ENCODE data around the gene ALK.

Gene ALK

DNA sequence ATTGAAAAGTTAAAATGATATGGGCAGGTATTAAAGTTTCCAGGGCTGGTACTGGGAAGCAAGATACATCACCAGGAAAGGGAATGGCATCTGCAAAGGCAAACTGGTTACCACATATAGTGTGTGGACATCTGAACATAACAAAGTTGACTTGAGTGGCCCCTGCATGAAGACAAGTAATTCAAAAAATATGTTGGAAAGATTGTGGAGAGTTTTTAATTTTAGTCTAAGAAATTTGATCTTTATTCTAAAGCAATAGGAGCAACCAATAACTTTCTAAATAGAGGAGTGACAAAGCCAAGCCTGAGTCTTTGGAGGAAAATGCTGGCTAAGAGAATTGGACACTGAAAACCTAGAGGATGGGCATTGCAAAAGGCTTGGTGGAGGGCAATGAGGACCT is 278.2 kb downstream of the ALK start:
- DNase-seq, result no peak

DNA sequence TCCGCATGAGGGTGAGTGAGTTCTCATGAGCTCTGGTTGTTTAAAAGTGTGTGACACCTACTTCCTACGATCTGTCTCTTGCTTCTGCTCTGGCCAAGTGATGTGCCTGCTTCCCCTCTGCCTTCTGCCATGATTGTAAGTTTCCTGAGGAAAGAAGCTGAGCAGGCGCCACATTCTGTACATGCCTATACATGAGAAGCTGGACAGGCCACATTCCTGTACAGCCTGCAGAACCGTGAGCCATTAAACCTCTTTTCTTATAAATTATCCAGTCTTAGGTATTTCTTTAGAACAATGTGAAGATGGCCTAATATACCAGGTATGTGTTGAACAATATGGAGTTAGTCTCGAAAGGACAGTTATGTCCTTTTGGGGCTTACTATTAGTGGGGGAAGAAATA is 281.0 kb downstream of the ALK start:
- DNase-seq, result no peak

DNA sequence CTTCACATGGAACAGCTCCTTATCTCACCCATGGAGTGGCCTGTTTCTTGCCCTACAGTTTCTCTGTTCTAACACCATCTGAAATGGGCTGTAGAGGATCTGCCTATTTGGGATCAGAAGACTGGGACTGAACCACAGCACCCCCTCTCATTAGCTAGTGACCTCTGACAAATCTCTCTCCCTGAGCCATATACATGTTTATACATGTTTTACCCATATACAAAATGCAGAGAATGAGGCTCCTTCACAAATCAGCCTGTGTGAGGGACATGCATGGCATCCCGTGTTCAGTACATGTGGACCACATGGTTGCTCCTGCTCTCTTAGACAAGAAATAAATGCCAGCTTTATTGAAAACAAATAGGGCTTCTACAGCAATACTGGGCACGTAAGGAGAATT is 282.7 kb downstream of the ALK start:
- no peak for DNase-seq

DNA sequence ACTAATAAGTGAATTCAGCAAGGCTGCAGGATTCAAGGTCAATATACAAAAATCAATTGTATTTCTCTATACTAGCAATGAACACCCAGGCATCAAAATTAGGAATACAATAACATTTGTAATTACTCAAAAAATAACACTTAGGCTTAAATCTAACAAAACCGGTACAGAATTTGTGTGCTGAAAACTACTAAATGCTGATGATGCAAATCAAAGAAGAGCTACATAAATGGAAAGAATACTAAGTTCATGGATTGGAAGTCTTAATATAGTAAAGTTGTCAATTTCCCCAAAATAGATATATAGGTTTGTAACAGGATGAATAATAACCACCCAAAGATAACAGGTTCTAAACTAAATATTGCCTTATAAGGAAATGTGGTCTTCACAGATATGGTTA is 286.5 kb downstream of the ALK start:
- no peak for DNase-seq

DNA sequence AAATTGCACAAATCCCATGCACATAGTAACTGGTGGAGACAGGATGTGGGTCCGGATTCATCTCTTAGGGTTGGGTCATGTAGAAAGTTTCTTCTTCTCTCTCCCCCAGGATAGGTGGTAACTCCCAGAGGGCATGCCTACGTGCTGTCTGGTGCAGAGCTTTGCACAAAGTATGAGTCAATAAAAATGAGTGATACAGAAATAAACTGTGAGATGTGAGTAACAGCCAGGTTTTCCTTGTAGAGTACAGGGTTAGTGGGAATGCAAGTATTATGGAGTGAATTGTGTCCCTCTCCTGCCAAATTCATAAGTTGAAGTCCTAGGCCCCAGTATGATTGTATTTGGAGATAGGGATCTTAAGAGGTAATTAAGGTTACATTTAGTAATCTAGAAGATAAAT is 289.4 kb downstream of the ALK start:
- DNase-seq, result no peak

DNA sequence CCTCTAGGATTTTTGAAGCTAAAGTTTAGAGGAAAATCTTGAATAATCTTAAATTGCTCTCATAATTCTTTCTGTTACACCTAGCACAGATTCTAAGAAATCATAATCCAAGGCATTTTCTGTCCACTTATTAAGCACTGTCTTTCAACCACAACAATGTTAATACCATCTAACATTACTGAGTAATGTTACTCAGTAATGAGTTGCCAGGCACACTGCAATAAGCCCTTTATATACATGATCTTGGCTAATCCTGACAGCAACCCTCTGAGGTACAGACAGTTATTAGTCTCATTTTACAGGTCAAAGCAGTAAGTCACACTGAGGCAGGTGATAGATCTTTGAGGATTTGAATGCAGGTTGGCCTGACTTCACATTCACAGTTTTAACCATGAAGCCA is 291.9 kb downstream of the ALK start:
- no peak for DNase-seq

DNA sequence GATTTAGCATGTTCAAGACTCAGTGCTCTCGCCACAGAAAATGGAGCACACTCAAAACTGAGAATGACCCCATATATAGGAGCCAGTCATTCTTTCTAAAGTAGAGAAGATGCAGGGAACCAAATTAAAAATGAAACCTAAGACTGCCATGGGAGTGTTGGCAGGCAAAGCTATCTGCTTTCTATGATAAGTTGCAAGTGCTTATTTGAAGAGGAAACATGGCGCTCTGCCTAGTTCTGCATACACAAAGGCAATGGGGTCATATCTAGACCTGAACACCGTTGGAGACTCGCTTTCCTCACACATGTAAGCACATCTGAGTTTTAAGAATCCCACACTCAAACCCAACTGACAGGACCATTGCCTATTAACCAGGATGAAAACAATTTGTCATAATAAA is 292.5 kb downstream of the ALK start:
- no peak for DNase-seq

DNA sequence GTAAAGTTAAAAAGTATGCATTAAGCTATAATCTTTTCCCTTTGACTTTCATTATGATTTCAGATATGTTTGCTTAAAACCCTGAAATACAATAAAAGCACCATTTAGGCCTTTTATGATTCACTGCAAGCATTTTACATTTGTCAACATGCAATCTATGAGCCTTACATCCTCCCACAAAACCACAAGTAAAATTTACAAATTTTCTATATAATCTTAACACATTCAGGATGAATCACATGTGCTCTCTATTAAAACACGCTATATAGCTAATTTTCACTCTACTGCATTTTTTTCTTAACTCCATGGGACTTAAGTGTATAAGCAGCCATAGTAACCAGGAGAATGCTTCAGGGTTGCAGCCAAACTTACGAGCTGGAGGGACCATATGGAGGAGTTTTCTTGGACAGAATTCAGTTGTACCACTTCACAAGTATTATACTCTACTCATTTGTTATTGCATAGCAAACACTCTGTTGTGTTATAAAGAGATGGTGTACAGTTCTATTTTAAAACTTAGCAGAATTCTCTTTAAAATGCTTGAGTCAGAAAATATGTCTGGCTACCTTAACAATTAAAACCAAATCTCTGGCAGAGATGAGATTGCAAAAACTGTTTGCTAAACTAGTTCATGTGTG is 293.2 kb downstream of the ALK start:
- DNase-seq, result no peak

DNA sequence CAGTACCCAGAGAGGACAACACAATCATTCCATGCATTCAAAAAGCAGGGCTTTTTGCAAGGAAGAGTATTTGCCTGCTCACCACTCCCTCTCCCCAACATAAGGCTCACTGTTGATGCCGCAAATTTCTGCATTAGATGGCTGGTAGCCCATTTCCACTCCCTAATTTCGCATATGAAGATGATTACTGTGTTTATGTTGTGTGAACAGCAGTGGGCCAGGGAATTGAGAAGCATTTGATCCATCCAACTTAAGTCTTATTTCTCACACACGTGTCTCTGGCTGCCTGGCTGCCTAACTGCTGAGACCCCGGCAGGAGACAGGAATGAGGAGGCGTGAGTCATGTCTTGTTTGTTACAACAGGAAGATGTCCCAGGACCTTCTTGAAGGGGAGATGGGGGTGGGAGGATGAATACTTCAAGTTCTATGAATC is 294.1 kb downstream of the ALK start:
- DNase-seq, result no peak

DNA sequence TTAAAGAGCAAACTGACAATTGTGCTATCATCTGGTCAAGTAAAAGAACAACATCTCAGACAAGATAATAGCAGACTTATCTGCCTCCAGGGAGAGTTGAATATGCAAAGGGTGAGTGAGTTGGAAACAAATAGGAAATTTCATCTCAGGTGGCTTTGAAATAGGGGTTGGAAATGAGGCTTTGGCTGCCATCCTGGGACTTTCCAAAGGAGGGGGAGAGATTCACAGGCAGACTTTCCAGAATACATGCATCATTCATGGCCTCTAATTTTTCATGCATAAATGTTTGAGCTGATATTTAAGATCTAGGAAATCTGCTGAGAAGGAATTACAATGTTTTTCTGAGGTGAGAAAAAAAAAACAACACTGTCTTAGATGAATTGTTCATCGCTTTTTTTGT is 300.5 kb downstream of the ALK start:
- DNase-seq, result no peak

DNA sequence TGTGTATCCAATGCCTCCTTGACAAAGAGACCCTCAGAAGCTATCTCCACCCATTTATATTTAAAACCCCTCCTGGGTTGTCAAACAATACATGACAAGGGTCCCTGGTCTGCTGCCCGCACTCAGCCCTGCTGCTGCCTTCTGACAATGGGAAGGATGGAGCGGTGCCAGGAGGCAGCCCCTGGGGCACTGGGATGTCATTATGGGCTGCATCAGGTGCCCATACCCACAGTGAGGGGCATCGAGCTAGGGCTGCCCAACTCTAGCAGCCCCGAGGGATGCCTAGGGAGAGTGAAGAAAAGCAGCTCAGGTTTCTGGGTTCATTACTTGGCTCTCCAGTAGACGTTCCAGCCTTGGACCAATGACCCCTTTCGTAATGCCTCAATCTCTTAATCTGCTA is 301.7 kb downstream of the ALK start:
- DNase-seq, result no peak

DNA sequence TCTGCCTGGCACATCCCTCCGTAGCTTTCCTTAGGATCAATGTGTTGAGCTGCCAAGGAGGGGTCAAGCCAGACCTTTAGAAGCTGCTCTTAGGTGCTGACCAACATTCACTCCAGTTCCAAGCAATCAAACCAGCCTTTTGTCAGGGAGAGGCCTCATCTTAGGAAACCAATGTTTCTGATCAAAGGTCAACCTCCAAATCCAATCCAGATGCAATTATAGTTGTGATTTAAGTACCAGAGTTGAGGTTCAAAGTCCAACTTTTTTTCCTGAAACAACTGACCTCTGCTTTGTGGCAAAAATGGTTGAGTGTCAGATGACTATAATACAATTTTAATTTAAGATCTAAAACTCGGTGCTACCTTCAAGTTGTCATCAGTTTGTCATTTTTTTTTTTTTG is 303.4 kb downstream of the ALK start:
- no peak for DNase-seq

DNA sequence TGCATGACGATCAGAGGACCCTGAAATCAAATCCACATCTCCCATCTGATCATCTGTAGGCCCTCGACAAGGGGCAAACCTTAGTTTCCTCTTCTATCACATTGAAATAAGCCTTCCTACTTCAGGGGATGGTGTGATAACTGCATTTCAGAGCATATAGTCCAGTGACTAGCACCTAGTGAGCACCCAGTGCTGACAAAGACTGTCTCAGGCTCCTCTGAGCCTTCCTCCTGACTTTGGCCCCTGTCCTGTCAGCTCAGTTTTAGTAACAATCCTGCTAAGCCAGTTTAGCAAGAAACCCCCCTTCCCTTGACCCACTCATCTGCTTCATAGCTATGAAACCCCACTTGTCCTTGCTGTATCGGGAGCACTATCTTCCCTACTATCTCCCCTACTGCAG is 304.0 kb downstream of the ALK start:
- DNase-seq, result no peak

DNA sequence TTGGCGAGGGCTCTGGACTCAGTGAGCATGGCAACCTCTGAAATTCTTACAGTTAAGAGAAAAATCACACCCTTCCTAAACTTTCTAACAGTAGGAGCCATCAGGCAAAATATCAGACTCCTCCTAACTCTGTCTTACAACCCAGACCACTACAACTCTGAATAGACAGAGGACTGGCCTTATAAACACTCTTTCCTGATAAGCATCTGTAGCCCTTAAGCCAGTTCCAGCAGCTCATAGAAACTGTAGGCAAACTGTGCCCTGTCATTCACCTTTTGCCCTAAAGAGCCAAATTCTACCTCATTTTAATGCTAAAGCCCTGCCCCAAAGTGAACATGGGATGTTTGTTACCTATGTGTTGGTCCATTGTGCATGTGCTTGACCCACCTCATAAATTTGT is 304.8 kb downstream of the ALK start:
- DNase-seq, result no peak

DNA sequence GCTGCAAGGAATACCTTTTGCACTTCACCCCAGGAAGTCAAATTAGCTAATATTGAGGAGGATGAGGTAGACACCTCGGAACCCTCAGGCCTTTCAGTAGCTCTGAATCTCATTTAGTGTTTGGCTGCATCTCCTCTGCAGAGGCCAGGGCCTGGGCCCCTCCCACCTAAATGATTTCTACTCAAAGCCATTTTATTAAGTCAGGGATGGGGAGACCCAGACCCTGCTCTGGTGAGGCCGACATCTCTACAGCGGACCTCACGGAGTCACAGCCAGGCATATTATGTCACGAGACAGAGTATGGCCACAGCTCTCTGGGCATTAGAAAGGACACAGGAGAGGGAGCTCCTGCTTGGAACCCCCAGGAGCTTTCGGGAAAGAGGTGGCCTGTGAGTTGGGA is 305.5 kb downstream of the ALK start:
- no peak for DNase-seq

DNA sequence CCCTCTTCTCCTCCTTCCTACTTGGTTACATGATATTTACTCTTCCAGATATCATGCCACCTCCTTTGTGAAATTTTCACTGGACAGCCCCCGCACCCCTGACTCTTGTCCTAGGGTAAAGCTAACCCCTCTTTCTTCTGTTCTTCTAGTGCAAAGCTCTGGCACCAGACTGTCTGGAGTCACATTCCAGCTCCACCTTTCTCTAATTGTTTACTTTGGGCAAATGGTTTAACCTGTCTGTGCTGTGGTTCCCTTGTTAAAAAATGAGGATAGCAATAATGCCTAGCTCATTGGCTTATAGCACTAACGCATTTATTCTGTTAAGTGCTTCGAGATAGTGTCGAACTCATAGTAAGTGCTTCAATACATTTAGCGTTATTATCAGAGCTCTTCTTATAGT is 306.2 kb downstream of the ALK start:
- no peak for DNase-seq

DNA sequence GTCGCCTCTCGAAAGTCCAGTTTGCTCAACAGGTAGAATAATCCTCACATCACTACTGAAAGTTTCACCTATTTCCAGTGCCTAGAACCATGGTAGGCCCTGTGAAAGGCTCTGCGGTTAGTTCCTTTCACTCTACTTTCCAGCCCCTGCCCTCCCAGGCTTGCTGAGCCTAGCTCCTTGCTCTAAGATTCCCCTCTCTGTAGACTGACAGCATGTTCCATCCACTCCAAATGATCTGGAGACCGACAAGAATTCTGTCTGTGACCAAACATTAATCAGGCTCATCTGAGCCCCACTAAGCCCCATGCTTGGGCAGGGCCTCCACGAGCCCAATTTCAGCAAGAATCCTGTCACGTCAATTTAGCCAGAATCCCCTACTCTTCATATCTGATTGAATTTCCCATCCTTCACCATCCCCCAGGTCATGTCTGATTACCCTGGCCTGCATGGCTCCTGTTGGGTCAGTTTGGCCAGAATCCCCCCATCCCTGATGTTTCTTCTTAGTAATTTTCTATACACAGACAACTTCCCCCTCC is 307.0 kb downstream of the ALK start:
- DNase-seq, result no peak

DNA sequence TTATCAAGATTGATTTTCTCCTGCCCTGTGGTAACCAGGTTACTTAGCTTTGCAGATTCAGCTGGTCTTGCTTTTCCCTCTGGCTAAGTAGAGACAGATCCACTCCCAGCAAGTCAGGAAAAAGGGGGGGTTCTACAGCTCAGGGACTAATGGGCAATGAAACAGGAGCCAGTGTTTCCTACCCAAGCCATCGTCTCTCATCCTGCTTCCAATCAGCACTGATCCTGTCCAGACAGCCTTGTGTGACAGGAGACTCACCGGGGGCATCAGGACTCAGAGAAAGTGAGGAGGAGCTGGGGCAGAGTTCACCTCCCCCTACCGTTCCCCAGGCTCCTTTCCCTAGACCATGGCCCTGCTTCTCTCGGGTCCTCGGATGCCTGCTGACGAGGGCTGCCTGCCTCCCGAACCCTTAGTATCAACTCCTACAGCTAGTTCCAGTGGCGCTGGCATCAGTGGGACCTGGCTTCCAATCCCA is 307.6 kb downstream of the ALK start:
- no peak for DNase-seq

DNA sequence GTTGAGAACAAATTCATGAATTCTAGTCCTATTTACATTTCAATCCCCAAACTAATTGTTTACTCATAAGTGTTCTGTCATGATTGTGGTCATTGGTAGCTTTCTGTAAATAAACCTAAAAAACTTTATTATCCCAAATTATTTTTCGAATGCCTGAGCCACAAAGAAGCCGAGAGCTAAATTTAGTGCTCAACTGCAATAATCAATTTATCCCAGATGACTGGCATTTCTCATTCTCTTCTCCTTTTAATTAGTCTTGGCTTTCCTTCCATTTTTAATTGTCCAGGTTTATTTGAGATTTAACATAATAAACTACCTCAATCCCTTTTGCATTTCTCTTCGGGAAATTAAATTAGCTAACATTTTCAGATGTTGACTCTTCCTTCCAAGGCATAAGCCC is 308.3 kb downstream of the ALK start:
- DNase-seq, result no peak

DNA sequence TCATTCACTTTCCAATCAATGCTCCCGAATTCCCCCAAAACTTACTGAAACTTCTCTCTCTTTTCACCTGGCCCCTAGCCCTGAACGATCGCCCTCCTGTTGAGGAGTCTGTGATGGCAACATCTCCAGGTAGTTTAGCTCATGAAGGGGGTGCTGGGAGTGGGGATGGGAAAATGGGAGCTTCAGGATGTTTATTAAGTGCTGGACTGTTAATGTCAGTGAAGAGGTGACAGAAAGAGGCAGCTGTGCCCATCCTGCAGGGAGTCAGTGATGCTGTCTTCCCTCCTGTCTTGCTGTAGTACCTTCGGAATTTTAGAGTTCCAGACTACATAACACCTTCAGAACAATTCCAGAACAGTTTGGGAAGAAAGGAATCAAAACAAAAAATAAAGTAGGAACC is 308.8 kb downstream of the ALK start:
- DNase-seq, result no peak

DNA sequence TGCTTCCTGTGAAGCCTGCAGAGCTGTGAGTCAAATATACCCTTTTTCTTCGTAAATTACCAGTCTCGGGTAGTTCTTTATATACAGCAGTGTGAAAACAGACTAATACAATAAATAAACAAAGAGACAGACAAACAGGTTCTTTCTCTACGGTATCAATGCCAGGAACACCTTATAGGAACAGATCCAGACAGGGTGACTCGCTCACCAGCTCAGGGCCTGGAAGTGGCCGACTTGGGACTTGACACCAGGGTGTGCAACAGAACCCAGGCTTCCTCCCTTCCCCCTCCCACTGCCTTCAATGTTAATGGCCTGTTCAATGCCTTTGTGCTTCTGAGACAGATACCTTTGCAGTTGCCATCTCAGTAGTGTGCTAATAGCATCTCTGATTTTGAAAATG is 309.5 kb downstream of the ALK start:
- DNase-seq, result no peak

DNA sequence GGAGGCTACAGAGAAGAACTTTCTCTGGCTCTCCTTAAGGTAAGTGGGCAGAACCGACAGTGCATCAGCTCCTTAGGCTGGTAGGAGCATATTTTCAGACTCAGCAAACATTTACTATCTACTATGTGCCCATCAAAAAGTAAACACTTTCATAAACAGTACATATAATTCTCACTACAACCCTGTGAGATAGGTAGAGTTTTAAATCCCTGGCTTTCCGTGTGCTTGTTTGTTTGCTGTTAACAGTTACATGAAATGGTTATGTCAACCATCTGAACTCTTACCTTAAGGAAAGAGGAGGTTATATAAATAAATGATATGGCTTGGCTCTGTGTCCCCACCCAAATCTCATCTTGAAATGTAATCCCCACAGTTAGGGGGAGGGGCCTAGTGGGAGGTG is 310.1 kb downstream of the ALK start:
- no peak for DNase-seq

DNA sequence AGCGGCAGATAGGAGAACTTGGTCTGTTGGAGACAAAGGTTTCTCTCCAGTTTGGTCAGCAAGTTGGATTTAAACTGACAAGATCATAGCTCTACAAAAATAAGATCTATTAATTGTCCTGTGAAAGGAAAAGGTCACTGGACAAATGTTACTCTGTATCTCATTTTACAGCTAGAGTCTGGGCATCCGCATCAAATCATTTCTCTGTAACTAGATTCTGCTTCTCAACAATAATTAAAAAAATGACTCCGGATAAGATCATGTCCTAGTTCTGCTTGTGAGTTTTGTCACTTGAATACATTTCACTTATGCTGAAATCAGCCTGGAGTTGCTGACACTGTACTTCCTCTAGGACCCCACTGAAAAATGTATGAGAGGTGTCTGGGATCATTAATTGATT is 310.8 kb downstream of the ALK start:
- DNase-seq, result no peak

DNA sequence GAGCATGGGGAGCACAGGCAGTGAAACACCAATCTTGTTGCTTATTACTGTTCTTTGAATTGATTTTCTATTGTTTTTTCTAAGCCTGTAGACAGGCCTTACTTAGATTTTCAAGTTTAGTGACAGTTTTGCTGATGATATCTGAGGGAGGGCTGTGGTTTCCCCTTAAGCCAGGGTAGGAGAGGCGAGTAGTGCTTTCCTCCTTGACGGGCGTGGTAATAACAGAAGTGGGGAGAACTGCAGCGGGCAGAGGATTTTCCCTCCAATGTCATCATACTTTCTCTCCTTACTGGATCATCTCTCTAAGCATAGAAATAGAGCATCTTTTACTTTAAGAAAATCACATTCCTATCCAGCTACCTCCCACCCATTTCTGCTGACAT is 314.4 kb downstream of the ALK start:
- no peak for DNase-seq

Measured in activated gamma-delta T cell (primary cell).